Measurements from ENCODE around the gene WNT16.

DNA sequence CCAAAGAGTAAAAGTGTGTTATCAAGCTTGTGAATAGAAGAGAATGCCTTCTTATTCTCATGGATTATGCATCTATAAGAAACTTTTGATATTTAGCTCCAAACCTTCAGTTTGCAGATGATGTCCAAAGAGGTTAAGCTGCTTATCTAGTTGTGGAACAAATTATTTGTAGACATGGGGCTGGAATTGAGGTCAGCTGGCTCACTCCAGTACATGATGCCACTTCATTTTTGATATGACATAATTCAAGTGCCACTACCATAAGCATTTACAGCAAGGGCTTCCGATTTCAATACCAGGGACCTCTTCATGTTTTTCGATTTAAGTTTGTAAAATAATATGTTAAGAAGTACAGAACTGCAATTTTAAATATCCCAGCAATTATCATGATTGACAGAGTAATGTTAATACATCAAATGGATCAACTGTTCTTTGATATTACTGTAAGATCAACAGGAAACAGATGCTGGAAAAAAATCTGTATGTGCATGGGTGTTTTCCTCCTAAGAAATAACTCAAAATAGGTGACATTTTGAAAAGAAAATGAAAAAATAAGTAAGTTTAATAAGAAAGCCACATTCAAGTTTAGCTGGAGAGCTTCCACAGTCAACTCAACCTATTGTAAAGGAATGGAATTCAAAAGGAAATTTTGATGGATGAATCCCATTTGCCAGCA, 54.6 kb downstream of the WNT16 start:
- TF ChIP-seq, protein P1, sequence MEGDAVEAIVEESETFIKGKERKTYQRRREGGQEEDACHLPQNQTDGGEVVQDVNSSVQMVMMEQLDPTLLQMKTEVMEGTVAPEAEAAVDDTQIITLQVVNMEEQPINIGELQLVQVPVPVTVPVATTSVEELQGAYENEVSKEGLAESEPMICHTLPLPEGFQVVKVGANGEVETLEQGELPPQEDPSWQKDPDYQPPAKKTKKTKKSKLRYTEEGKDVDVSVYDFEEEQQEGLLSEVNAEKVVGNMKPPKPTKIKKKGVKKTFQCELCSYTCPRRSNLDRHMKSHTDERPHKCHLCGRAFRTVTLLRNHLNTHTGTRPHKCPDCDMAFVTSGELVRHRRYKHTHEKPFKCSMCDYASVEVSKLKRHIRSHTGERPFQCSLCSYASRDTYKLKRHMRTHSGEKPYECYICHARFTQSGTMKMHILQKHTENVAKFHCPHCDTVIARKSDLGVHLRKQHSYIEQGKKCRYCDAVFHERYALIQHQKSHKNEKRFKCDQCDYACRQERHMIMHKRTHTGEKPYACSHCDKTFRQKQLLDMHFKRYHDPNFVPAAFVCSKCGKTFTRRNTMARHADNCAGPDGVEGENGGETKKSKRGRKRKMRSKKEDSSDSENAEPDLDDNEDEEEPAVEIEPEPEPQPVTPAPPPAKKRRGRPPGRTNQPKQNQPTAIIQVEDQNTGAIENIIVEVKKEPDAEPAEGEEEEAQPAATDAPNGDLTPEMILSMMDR (IDR thresholded peaks at IDR 0.05) = no peak
- no peak for TF ChIP-seq POLR2AphosphoS5 (IDR thresholded peaks at IDR 0.05; ENCODE audit: low read depth, low read length)
- TF ChIP-seq TCF7L2 (IDR thresholded peaks at IDR 0.05; ENCODE audit: low read depth, low read length) = no peak
